HG02884 (cell line): ENCODE results near the gene PCDHGB5.
"Not testable (repeated sequence)": the region's sequence is repeated elsewhere in the genome, so short reads cannot be mapped to it uniquely, and the experiment has no call there.

Source experiments
- ATAC-seq: cut with Tn5 transposase; IDR thresholded peaks from one replicate; pipeline ENCODE4 v1.9.1; 2021; ENCODE audit warnings: mild to moderate bottlenecking, moderate library complexity; ENCODE audit not compliant: unreplicated experiment

The PCDHGB5 gene

DNA sequence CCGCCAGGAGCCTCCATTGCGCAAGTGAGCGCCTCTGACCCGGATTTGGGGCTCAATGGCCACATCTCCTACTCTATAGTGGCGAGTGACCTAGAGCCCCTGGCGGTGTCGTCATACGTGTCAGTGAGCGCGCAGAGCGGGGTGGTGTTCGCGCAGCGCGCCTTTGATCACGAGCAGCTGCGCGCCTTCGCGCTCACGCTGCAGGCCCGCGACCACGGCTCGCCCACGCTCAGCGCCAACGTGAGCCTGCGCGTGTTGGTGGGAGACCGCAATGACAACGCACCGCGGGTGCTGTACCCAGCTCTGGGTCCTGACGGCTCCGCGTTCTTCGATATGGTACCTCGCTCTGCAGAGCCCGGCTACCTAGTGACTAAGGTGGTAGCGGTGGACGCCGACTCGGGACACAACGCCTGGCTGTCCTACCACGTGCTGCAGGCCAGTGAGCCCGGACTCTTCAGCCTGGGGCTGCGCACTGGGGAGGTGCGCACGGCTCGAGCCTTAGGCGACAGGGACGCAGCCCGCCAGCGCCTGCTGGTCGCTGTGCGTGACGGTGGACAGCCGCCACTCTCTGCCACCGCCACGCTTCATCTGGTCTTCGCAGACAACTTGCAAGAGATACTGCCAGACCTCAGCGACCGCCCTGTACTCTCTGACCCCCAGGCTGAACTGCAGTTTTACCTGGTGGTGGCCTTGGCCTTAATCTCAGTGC is 12.0 kb downstream of the PCDHGB5 start:
- no peak for ATAC-seq

- no peak for ATAC-seq
Observed at GRCh38 chr5:141411575-141411974, 13.8 kb downstream of the PCDHGB5 start.

- ATAC-seq, result peak; percentile 72
Observed at GRCh38 chr5:141412854-141413539, 15.2 kb downstream of the PCDHGB5 start, which contains the start of gene PCDHGA10. TSS of gene PCDHGA10 (plus strand) at chr5:141412987. CDS start at chr5:141413176, 189 bp downstream.

- no peak for ATAC-seq
Observed at GRCh38 chr5:141413540-141414069, 15.9 kb downstream of the PCDHGB5 start.

- not testable (repeated sequence) for ATAC-seq
Observed at GRCh38 chr5:141414548-141415274, 17.0 kb downstream of the PCDHGB5 start.

DNA sequence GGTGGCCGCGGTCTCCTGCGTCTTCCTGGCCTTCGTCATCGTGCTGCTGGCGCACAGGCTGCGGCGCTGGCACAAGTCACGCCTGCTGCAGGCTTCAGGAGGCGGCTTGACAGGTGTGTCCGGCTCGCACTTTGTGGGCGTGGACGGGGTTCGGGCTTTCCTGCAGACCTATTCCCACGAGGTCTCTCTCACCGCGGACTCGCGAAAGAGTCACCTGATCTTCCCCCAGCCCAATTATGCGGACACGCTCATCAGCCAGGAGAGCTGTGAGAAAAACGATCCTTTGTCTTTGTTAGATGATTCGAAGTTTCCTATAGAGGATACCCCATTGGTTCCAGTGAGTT is 17.5 kb downstream of the PCDHGB5 start:
- not testable (repeated sequence) for ATAC-seq

DNA sequence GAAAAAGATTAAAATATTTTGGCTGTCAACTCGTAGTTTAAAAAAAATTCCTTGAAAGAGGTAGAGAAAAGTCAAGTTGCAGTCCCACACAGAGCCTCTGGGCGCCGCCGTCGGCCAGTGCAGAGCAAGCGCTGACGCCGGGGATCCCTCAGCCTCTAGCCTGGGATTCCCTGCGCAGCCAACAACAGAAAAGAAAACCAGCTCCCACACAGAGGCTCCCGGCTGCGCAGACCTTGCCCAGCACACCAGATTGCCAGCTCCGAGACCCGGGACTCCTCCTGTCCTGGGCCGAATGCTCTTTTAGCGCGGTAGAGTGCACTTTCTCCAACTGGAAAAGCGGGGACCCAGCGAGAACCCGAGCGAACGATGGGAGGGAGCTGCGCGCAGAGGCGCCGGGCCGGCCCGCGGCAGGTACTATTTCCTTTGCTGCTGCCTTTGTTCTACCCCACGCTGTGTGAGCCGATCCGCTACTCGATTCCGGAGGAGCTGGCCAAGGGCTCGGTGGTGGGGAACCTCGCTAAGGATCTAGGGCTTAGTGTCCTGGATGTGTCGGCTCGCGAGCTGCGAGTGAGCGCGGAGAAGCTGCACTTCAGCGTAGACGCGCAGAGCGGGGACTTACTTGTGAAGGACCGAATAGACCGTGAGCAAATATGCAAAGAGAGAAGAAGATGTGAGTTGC is 19.9 kb downstream of the PCDHGB5 start, which contains the start of gene PCDHGB7:
Gene PCDHGB7 (plus strand): TSS at position 184 of the 679 bp plus-strand sequence. CDS start 183 bp downstream, at position 367.
- ATAC-seq, result peak; percentile 76

DNA sequence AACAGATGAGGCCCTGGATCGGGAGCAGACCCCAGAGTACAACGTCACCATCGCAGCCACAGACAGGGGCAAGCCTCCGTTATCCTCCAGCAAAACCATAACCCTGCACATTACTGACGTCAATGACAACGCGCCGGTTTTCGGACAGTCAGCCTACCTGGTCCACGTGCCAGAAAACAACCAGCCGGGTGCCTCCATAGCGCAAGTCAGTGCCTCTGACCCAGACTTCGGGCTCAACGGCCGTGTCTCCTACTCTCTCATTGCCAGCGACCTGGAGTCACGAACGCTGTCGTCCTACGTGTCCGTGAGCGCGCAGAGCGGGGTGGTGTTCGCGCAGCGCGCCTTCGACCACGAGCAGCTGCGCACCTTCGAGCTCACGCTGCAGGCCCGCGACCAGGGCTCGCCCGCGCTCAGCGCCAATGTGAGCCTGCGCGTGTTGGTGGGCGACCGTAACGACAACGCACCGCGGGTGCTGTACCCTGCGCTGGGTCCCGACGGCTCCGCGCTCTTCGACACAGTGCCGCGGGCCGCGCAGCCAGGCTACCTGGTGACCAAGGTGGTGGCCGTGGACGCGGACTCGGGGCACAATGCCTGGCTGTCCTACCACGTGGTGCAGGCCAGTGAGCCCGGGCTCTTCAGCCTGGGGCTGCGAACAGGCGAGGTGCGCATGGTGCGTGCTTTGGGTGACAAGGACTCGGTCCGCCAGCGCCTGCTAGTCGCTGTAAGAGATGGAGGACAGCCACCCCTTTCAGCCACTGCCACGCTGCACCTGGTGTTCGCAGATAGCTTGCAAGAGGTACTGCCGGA is 21.5 kb downstream of the PCDHGB5 start:
- no peak for ATAC-seq

DNA sequence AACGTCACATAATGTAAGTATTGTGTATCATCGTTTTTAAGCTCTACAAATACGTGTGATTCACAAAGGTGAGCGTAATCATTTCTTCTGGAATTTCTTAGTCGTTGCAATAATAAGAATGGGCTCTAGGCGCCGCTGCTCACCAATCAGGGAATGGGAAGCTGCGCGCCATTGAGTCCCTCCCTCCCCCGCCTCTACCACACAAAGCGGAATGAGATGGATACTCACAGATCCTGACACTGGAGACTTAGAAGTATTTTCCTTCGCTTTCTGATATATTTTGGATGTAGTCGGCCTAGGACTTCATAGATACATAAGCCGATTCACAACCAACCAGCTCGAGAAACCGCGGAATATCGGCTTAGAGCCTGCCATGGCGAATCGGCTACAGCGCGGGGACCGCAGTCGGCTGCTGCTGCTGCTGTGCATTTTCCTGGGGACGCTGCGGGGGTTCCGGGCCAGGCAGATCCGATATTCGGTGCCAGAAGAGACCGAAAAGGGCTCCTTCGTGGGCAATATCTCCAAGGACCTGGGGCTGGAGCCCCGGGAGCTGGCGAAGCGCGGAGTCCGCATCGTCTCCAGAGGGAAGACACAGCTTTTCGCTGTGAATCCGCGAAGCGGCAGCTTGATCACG is 23.2 kb downstream of the PCDHGB5 start, which contains the start of gene PCDHGA11:
Gene PCDHGA11 (plus strand): TSS at position 197 of the 634 bp plus-strand sequence. CDS start 177 bp downstream, at position 374.
- ATAC-seq, result no peak

GRCh38 chr5:141421489-141421855 is 23.7 kb downstream of the PCDHGB5 start:
- ATAC-seq, result no peak

DNA sequence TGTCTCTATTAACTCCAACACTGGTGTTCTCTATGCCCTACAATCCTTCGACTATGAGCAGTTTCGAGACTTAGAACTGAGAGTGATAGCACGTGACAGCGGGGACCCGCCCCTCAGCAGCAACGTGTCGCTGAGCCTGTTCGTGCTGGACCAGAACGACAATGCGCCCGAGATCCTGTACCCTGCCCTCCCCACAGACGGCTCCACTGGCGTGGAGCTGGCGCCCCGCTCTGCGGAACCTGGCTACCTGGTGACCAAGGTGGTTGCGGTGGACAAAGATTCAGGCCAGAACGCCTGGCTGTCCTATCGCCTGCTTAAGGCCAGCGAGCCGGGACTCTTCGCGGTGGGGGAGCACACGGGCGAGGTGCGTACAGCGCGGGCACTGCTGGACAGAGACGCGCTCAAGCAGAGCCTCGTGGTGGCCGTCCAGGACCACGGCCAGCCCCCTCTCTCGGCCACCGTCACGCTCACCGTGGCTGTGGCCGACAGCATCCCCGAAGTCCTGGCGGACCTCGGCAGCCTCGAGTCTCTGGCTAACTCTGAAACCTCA is 25.1 kb downstream of the PCDHGB5 start:
- no peak for ATAC-seq

DNA sequence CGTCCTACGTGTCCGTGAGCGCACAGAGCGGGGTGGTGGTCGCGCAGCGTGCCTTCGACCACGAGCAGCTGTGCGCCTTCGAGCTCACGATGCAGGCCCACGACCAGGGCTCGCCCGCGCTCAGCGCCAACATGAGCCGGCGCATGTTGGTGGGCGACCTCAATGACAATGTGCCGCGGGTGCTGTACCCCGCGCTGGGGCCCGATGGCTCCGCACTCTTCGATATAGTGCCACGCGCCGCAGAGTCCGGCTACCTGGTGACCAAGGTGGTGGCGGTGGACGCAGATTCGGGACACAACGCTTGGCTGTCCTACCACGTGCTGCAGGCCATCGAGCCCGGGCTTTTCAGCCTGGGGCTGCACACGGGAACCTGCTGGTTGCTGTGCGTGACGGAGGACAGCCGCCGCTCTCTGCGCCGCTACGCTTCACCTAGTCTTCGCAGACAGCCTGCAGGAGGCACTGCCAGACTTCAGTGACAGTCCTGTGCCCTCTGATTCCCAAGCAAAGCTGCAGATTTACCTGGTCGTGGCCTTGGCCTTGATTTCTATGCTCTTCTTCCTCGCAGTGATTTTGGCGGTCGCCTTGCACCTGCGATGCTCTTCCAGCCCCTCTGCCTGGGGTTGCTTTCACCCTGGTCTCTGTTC is 30.2 kb downstream of the PCDHGB5 start:
- ATAC-seq, result no peak

GRCh38 chr5:141430332-141431113 is 32.8 kb downstream of the PCDHGB5 start, which contains the start of gene PCDHGA12:
TSS of gene PCDHGA12 (plus strand) at chr5:141430507. CDS start at chr5:141430760, 253 bp downstream.
- peak; percentile 93 for ATAC-seq

DNA sequence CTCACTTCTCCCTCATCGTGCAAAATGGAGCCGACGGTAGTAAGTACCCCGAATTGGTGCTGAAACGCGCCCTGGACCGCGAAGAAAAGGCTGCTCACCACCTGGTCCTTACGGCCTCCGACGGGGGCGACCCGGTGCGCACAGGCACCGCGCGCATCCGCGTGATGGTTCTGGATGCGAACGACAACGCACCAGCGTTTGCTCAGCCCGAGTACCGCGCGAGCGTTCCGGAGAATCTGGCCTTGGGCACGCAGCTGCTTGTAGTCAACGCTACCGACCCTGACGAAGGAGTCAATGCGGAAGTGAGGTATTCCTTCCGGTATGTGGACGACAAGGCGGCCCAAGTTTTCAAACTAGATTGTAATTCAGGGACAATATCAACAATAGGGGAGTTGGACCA is 33.5 kb downstream of the PCDHGB5 start:
- ATAC-seq, result peak; percentile 42

DNA sequence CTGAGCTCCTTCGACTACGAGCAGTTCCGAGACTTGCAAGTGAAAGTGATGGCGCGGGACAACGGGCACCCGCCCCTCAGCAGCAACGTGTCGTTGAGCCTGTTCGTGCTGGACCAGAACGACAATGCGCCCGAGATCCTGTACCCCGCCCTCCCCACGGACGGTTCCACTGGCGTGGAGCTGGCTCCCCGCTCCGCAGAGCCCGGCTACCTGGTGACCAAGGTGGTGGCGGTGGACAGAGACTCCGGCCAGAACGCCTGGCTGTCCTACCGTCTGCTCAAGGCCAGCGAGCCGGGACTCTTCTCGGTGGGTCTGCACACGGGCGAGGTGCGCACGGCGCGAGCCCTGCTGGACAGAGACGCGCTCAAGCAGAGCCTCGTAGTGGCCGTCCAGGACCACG is 34.6 kb downstream of the PCDHGB5 start:
- ATAC-seq, result not testable (repeated sequence)

GRCh38 chr5:141432726-141433125 is 35.0 kb downstream of the PCDHGB5 start:
- not testable (repeated sequence) for ATAC-seq

DNA sequence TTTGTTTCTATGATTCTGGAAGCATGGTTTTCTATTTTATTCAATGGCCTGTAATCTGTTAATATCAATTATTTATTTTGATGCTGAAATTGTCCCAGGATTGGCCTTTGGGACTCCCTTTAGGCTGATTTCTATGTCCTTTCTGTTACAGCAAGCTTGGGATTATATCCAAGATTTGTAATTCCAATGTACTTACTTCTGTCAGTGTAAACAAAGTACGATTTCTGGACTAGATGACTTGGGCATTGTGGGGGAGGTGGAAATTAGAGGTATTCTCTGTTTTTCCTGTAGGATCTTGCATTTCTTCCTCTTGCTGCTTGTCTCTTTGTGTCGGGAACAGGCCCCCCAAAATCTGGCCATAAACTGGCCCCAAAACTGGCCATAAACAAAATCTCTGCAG is 36.3 kb downstream of the PCDHGB5 start:
- ATAC-seq, result no peak

GRCh38 chr5:141437221-141437620 is 39.5 kb downstream of the PCDHGB5 start:
- ATAC-seq, result no peak
